H1 (cell line): ENCODE data around the gene CDC14B. TPM values are rescaled to one million over a fixed set of nuclear protein-coding genes. Genes with fewer than 3 reads are reported as not detected.
A peak's percentile ranks its signal among the peaks of the same experiment; 100 is the strongest.
"Not testable (repeated sequence)": the region's sequence is repeated elsewhere in the genome, so short reads cannot be mapped to it uniquely, and the experiment has no call there.

ENCODE experiments used
- CTCF ChIA-PET: fragments of 300-600 bp; sonication (Branson Sonifier 250); formaldehyde crosslinking; loops from one replicate; lab custom pipeline; 2021; ENCODE audit not compliant: partially characterized antibody; lab: Charles Lee
- POLR2A ChIA-PET: fragments of 300-600 bp; sonication (Branson Sonifier 250); formaldehyde crosslinking; loops from one replicate; lab custom pipeline; 2021; ENCODE audit warnings: inconsistent platforms; ENCODE audit not compliant: partially characterized antibody; lab: Charles Lee
- DNase-seq, 2 experiments: peaks; one replicate each; pipeline versions ENCODE4 v3.0.0 to v3.0.0-alpha.2; 2010 to 2022; ENCODE audit warnings: low spot score in 2 of 2, low read depth in 1 of 2, mixed read lengths in 1 of 2
- FAIRE-seq: peaks from 2 replicates; lab custom pipeline; 2011; peaks lifted over from hg19 to GRCh38; lab: Jason Lieb, UNC
- H2AFZ ChIP-seq: 2 replicates; pipeline ENCODE4 v1.8.1; 2012; ENCODE audit warnings: low read length, inconsistent platforms
- H2AK5ac ChIP-seq: 2 replicates; pipeline ENCODE4 v1.6.1; 2013; ENCODE audit warnings: low read depth, low read length
- H2BK120ac ChIP-seq: replicated peaks from 2 replicates; pipeline ENCODE3; 2013; ENCODE audit warnings: low read depth, low read length, inconsistent platforms
- H2BK12ac ChIP-seq: 2 replicates; pipeline ENCODE4 v1.6.1; 2013; ENCODE audit warnings: low read depth, low read length
- H2BK15ac ChIP-seq: 2 replicates; pipeline ENCODE4 v1.6.1; 2013; ENCODE audit warnings: low read length
- H2BK20ac ChIP-seq: 2 replicates; pipeline ENCODE4 v1.6.1; 2013; ENCODE audit warnings: low read length
- H2BK5ac ChIP-seq: 2 replicates; pipeline ENCODE4 v1.6.1; 2013; ENCODE audit warnings: low read depth, low read length
- H3K14ac ChIP-seq: 2 replicates; pipeline ENCODE4 v1.6.1; 2013; ENCODE audit warnings: inconsistent platforms; ENCODE audit not compliant: insufficient read length
- H3K18ac ChIP-seq: 2 replicates; pipeline ENCODE4 v1.6.1; 2013; ENCODE audit warnings: low read length; ENCODE audit errors: extremely low read depth
- H3K23ac ChIP-seq: 2 replicates; pipeline ENCODE4 v1.6.1; 2013; ENCODE audit warnings: inconsistent platforms; ENCODE audit not compliant: insufficient read length
- H3K23me2 ChIP-seq: 2 replicates; pipeline ENCODE4 v1.6.1; 2013; ENCODE audit warnings: low read depth, low read length
- H3K27ac ChIP-seq: 2 replicates; pipeline ENCODE4 v1.6.1; 2011; ENCODE audit warnings: low read depth, low read length, inconsistent platforms
- H3K27me3 ChIP-seq, 4 experiments: replicated peaks in 1 of 4; 1 replicate in 1 of 4; 2 replicates in 3 of 4; pipeline versions ENCODE4 v1.6.1 to v1.8.1; 2011 to 2013; ENCODE audit warnings: low read length in 3 of 4, mild to moderate bottlenecking in 3 of 4, inconsistent platforms in 2 of 4, mixed read lengths in 2 of 4, moderate library complexity in 1 of 4; ENCODE audit not compliant: control insufficient read depth in 3 of 4, insufficient read depth in 3 of 4; ENCODE audit errors: extremely low read depth in 1 of 4
- H3K36me3 ChIP-seq, 4 experiments: 2 replicates each; pipeline versions ENCODE4 v1.6.1 to v1.8.1; 2011 to 2013; ENCODE audit warnings: mild to moderate bottlenecking in 4 of 4, low read length in 3 of 4, moderate library complexity in 2 of 4, control low read depth in 1 of 4, inconsistent platforms in 1 of 4; ENCODE audit not compliant: insufficient read depth in 4 of 4, control insufficient read depth in 2 of 4
- H3K4ac ChIP-seq: replicated peaks from 2 replicates; pipeline ENCODE3; 2013; ENCODE audit warnings: low read length, low read depth, mixed read lengths, inconsistent platforms; ENCODE audit not compliant: insufficient read length
- H3K4me1 ChIP-seq, 4 experiments: replicated peaks in 1 of 4; 1 replicate in 1 of 4; 2 replicates in 3 of 4; pipeline versions ENCODE4 v1.6.1 to v1.8.1; 2011 to 2013; ENCODE audit warnings: low read length in 3 of 4, inconsistent platforms in 2 of 4, mixed read lengths in 1 of 4; ENCODE audit not compliant: insufficient read depth in 4 of 4, control insufficient read depth in 3 of 4
- H3K4me2 ChIP-seq, 2 experiments: 2 replicates each; pipeline versions ENCODE4 v1.6.1 to v1.8.1; 2011 to 2013; ENCODE audit warnings: low read depth in 2 of 2, low read length in 2 of 2, control low read depth in 1 of 2, inconsistent platforms in 1 of 2, mild to moderate bottlenecking in 1 of 2; ENCODE audit not compliant: insufficient read depth in 1 of 2
- H3K4me3 ChIP-seq, 4 experiments: fragments of 200-600, 300-600 bp in 1 of 4; sonication (generic), shearing (Covaris generic), sonication (Bioruptor Twin) in 1 of 4; 2 replicates each; pipeline versions ENCODE4 v1.5.1 to v1.8.1; 2011 to 2016; ENCODE audit warnings: low read length in 4 of 4, low read depth in 3 of 4, control low read depth in 2 of 4, inconsistent platforms in 2 of 4, mild to moderate bottlenecking in 2 of 4, mixed read lengths in 1 of 4, moderate library complexity in 1 of 4; ENCODE audit not compliant: insufficient read depth in 2 of 4; ENCODE audit errors: extremely low read depth in 1 of 4
- H3K56ac ChIP-seq: replicated peaks from 2 replicates; pipeline ENCODE3; 2013; ENCODE audit warnings: low read depth, mild to moderate bottlenecking, mixed read lengths, low read length, inconsistent platforms; ENCODE audit not compliant: insufficient read length
- H3K79me1 ChIP-seq: 2 replicates; pipeline ENCODE4 v1.6.1; 2013; ENCODE audit warnings: low read depth, low read length, control low read depth
- H3K79me2 ChIP-seq, 2 experiments: 2 replicates each; pipeline versions ENCODE4 v1.6.1 to v1.8.1; 2012 to 2013; ENCODE audit warnings: low read length in 2 of 2, mild to moderate bottlenecking in 2 of 2, inconsistent platforms in 1 of 2; ENCODE audit not compliant: insufficient read depth in 2 of 2, control insufficient read depth in 1 of 2
- H3K9ac ChIP-seq, 4 experiments: replicated peaks in 1 of 4; 1 replicate in 1 of 4; 2 replicates in 3 of 4; pipeline versions ENCODE4 v1.6.1 to v1.8.1; 2011 to 2013; ENCODE audit warnings: low read depth in 3 of 4, low read length in 3 of 4, control low read depth in 2 of 4, mild to moderate bottlenecking in 2 of 4, moderate library complexity in 2 of 4, inconsistent platforms in 1 of 4; ENCODE audit errors: extremely low read depth in 1 of 4
- H3K9me3 ChIP-seq, 2 experiments: 2 replicates each; pipeline versions ENCODE4 v1.6.1 to v1.8.1; 2012 to 2013; ENCODE audit warnings: mild to moderate bottlenecking in 2 of 2, moderate library complexity in 2 of 2, control low read depth in 1 of 2, inconsistent platforms in 1 of 2, low read depth in 1 of 2, low read length in 1 of 2, mixed read lengths in 1 of 2; ENCODE audit not compliant: insufficient read depth in 2 of 2
- H4K20me1 ChIP-seq, 2 experiments: replicated peaks in 1 of 2; 2 replicates each; pipeline versions ENCODE3 to v1.8.1; 2011 to 2013; ENCODE audit warnings: inconsistent platforms in 2 of 2, low read length in 2 of 2, mild to moderate bottlenecking in 1 of 2; ENCODE audit not compliant: insufficient read depth in 2 of 2, control insufficient read depth in 1 of 2
- H4K5ac ChIP-seq: 2 replicates; pipeline ENCODE4 v1.6.1; 2013; ENCODE audit warnings: low read length, low read depth, mixed read lengths, inconsistent platforms; ENCODE audit not compliant: insufficient read length
- H4K8ac ChIP-seq: 2 replicates; pipeline ENCODE4 v1.8.0; 2013; ENCODE audit warnings: mild to moderate bottlenecking, moderate library complexity, low read length, inconsistent platforms; ENCODE audit not compliant: insufficient read depth; ENCODE audit errors: extremely low read depth
- H4K91ac ChIP-seq: replicated peaks from 2 replicates; pipeline ENCODE3; 2013; ENCODE audit warnings: low read length, mixed read lengths, inconsistent platforms; ENCODE audit not compliant: insufficient read length
- BACH1 ChIP-seq: IDR thresholded peaks from 2 replicates; pipeline ENCODE4 v1.6.1; 2012; ENCODE audit warnings: low read length, improper control_type of control experiment
- CEBPB ChIP-seq: IDR thresholded peaks from 2 replicates; pipeline ENCODE4 v1.6.1; 2012; ENCODE audit warnings: low read depth, low read length
- CTCF ChIP-seq, 3 experiments: IDR thresholded peaks; 1 replicate in 2 of 3; 2 replicates in 1 of 3; pipeline versions ENCODE4 v1.5.1 to v1.6.1; 2011; ENCODE audit warnings: low read length in 3 of 3, mild to moderate bottlenecking in 3 of 3, inconsistent platforms in 2 of 3, low read depth in 1 of 3, moderate library complexity in 1 of 3; ENCODE audit not compliant: insufficient read depth in 1 of 3; ENCODE audit errors: control extremely low read depth in 1 of 3
- KDM1A ChIP-seq: fragments of 200-600, 300-600 bp; sonication (generic); IDR thresholded peaks from 2 replicates; pipeline ENCODE4 v1.7.1; 2016; ENCODE audit warnings: mild to moderate bottlenecking, low read length, borderline replicate concordance
- MAFK ChIP-seq: IDR thresholded peaks from 2 replicates; pipeline ENCODE4 v1.6.1; 2012; ENCODE audit warnings: low read depth, mild to moderate bottlenecking, improper control_type of control experiment, low read length
- RAD21 ChIP-seq, 2 experiments: IDR thresholded peaks in 1 of 2; conservative IDR thresholded peaks in 1 of 2; 2 replicates each; pipeline ENCODE4 v1.6.1; 2011; ENCODE audit warnings: low read depth in 2 of 2, low read length in 2 of 2, improper control_type of control experiment in 1 of 2, inconsistent platforms in 1 of 2, mild to moderate bottlenecking in 1 of 2, moderate library complexity in 1 of 2
- WGBS, 2 experiments: shearing (Covaris generic) in 1 of 2; methylation state at CpG; one replicate each; pipeline versions ENCODE4 v1.1.6 to v1.1.7; 2013 to 2015; ENCODE audit warnings: low lambda C conversion rate in 2 of 2, mixed read lengths in 2 of 2, inconsistent platforms in 1 of 2, low coverage in 1 of 2, missing lambda C conversion rate in 1 of 2; ENCODE audit not compliant: insufficient replicate concordance in 2 of 2, insufficient coverage in 1 of 2, insufficient read length in 1 of 2; ENCODE audit errors: extremely low coverage in 1 of 2, missing lambda C conversion rate in 1 of 2; 5-methylcytosine and 5-hydroxymethylcytosine counted together
- polyA plus RNA-seq, 7 experiments: library from polyadenylated mRNA; depleted of rRNA in 3 of 7; stranded (reverse) in 5 of 7; unstranded in 2 of 7; fragments of >200 nt in 5 of 7; fragments of 200-250 nt in 2 of 7; gene quantifications; 1 replicate in 5 of 7; 2 replicates in 1 of 7; 4 replicates in 1 of 7; pipeline versions ENCODE4 v1.2.1 to v1.2.3, GENCODE V29; 2011 to 2013; ENCODE audit warnings: missing spikeins in 2 of 7, mixed read lengths in 2 of 7
- total RNA-seq: library from RNA; stranded (reverse); fragmentation: NEBNext Ultra II Directional; extraction: Animal tissue kit (Norgen Biotek cat#: 25700); gene quantifications from 2 replicates; pipeline ENCODE4 v1.2.1, GENCODE V29; 2021

CDC14B gene
- total and polyA plus RNA-seq, 2 of the 8 experiments (the other 6 are each of a cell fraction or from before 2014, with no cell fraction given): 17.2 to 44.6 TPM

GRCh38 chr9:96666653-96667362 lies 47.2 kb upstream of the CDC14B start:
- H3K27ac ChIP-seq, H2AK5ac ChIP-seq, H4K91ac ChIP-seq, H3K79me1 ChIP-seq, POLR2A ChIA-PET, H3K4me1 ChIP-seq, H2BK15ac ChIP-seq, H3K23ac ChIP-seq, DNase-seq, H3K4ac ChIP-seq, H3K36me3 ChIP-seq, H3K79me2 ChIP-seq, H3K9ac ChIP-seq, H2BK20ac ChIP-seq, H3K4me2 ChIP-seq, H3K9me3 ChIP-seq, H2BK120ac ChIP-seq, H3K56ac ChIP-seq, H4K5ac ChIP-seq, H3K23me2 ChIP-seq, H3K14ac ChIP-seq, H3K4me3 ChIP-seq, H4K8ac ChIP-seq, H3K27me3 ChIP-seq, H2AFZ ChIP-seq, H4K20me1 ChIP-seq: not testable (repeated sequence)
- H3K18ac ChIP-seq: peak overlapping the region; percentile 78
- CTCF ChIA-PET: interaction anchor here (0.6 to 3.2 kb wide), 36 partner anchors 9 to 658 kb away, joined by 3 to 27 read pairs (median 4); partner anchors contain the start of genes HABP4 and ZNF510
- TF ChIP-seq RAD21 (IDR thresholded peaks at IDR 0.05 in 1 of 2, conservative IDR thresholded peaks at IDR 0.05 in 1 of 2; ENCODE audit: low read depth in 2 of 2, low read length in 2 of 2) (peak; percentile 72 to 81), BACH1 (0 out of 2 replicates have a peak, but pooled peaks have one; percentile 31), MAFK (peak; percentile 34; the same call in 1 of the 2 replicates), KDM1A (0 out of 2 replicates have a peak, but pooled peaks have one; percentile 10), CTCF (IDR thresholded peaks at IDR 0.05; ENCODE audit: control extremely low read depth in 1 of 3, insufficient read depth in 1 of 3, low read depth in 1 of 3, low read length in 3 of 3) (peak; percentile 24 to 63 (median 48)), CEBPB (peak; percentile 77)
- H2BK12ac ChIP-seq: peak overlapping the region; percentile 90; the same call in 1 of the 2 replicates
- 77% methylated on average over 15 of the region's 15 CpGs; no CpG with 5 or more reads in 1 of the 2 experiments for WGBS, 2 experiments
- FAIRE-seq: peak; percentile 45
- 0 out of 2 replicates have a peak overlapping the region, but pooled peaks have one; percentile 44 for H2BK5ac ChIP-seq
